ENCODE measurements around the gene KRTAP5-7.
A peak's percentile ranks its signal among the peaks of the same experiment; 100 is the strongest.
"Not testable (repeated sequence)": the region's sequence is repeated elsewhere in the genome, so short reads cannot be mapped to it uniquely, and the experiment has no call there.

Gene KRTAP5-7

DNA sequence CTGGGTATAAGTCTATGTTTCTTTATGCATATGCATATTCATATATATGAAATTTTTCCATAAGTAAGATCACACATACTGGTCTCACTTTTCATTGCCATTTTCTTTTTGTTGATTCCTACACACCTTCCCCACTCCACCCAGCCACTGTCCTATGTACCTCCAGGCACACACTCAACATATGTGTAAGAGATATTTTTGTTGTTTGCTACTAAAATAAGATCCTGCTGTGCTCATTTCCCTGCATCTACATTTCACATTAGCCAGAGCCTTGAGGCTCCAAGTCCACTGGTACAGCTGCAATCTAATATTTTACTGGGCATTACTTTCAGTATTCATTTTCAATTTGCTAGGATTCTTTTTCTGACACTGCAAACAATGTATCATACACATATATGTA, 30.2 kb downstream of the KRTAP5-7 start:
- DNase-seq (ENCODE audit: low read depth): no peak

DNA sequence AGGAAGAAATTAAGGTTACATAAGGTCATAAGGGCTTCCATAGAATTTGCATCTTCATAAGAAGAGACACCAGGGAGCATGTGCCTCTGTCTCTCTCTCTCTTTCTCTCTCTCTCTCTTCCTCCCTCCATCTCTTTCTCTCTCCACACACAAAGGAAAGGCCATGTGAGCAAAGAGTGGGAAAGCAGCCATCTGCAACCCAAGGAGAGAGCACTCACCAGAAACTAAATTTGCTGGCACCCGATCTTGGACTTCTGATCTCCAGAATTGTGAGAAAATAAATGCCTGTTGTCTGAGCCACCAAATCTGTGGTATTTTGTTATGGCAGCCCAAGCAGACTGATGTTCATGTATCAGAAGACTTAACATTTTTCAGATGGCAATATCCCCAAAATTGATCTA, 31.9 kb downstream of the KRTAP5-7 start:
- no peak for DNase-seq (ENCODE audit: low read depth)

DNA sequence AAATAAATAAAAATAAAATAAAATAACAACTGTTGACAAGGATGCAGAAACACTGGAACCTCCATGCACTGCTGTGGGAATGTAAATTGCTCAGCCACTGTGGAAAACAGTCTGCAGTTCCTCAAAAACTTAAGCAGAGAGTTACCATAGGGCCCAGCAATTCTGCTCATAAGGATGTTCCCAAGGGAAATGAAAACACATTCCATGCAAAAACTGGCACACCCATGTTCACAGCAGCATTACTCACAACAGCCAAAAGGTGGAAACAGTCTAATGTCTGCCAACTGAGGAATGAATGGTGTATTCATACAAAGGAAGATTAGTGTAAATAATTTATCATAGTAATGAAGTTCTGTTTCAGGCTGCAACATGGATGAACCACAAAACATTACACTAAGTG, 35.1 kb downstream of the KRTAP5-7 start:
- no peak for DNase-seq (ENCODE audit: low read depth)

DNA sequence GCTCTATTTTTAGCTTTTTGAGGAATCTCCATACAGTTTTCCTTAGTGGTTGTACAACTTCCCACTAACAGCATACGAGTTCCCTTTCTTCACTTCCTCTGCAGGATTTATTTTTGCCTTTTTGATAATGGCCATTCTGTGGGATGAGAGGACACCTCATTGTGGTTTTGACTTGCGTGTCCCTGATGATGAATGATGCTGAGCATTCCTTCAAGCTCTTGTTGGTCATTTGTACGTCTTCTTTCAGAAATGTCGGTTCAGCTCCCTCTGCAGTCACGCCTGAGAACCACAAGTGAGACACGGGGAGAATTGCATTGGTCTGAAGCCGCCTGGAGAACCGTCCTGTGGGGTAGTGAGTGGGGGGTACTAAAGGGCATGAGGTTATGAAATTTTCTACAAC, 36.3 kb downstream of the KRTAP5-7 start:
- peak; percentile 83 for DNase-seq (ENCODE audit: low read depth)

DNA sequence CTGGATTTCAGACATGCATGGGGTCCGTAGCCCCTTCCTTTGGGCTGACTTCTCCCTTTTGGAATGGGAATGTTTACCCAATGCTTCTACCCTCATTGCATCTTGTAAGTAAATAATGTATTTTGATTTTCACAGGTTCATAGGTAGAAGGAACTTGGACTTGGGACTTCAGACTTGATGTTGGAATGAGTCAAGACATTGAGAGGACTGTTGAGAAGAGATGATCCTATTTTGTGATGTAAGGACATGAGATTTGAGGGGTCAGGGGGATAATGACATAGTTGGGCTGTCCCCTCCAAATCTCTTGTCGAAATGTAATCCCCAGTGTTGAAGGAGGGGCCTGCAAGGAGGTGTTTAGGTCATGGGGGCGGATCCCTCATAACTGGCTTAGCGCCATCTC, 37.4 kb downstream of the KRTAP5-7 start:
- no peak for DNase-seq (ENCODE audit: low read depth)

DNA sequence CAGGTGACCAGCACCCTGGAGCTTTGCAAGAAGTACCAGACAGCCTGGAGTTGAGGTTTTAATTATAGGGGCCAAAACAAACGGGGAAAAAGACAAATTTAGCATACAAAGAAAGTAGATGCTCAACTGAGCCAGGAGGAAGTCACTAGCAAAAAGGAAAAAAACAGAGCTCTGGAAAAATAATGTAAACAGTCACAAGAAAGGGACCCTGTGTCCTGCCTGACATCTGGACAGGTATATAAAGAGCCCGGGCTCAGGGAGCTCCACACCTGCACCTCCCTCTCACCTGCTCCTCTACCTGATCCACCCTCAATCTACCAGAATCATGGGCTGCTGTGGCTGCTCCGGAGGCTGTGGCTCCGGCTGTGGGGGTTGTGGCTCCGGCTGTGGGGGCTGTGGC, 38.2 kb downstream of the KRTAP5-7 start, which contains the start of gene KRTAP5-10:
Gene KRTAP5-10 (plus strand): TSS at position 301 of the 400 bp plus-strand sequence. CDS start 25 bp downstream, at position 326.
- no peak for DNase-seq (ENCODE audit: low read depth)

DNA sequence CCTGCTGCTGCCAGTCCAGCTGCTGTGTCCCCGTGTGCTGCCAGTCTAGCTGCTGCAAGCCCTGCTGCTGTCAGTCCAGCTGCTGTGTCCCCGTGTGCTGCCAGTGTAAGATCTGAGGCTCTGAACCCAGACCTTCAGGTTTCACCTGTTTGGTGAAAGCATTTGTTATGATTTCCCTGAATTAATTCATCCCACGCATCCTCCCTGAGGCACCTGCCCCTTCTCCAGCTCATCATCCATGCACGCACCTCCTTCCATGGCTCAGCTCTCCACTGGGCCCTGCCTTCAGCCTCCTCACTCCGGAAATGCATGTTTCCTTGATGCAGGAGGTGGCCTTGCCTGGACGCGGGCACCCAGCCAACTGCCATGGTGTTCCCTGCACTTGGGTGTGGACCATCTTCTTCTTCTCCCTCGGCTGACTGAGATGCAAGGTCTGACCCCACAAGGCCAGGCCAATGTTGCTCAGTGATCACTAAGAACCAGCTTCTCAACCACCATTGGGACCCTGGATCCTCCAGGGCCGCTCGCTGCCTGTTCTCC, 39.1 kb downstream of the KRTAP5-7 start:
- DNase-seq (ENCODE audit: low read depth): no peak

DNA sequence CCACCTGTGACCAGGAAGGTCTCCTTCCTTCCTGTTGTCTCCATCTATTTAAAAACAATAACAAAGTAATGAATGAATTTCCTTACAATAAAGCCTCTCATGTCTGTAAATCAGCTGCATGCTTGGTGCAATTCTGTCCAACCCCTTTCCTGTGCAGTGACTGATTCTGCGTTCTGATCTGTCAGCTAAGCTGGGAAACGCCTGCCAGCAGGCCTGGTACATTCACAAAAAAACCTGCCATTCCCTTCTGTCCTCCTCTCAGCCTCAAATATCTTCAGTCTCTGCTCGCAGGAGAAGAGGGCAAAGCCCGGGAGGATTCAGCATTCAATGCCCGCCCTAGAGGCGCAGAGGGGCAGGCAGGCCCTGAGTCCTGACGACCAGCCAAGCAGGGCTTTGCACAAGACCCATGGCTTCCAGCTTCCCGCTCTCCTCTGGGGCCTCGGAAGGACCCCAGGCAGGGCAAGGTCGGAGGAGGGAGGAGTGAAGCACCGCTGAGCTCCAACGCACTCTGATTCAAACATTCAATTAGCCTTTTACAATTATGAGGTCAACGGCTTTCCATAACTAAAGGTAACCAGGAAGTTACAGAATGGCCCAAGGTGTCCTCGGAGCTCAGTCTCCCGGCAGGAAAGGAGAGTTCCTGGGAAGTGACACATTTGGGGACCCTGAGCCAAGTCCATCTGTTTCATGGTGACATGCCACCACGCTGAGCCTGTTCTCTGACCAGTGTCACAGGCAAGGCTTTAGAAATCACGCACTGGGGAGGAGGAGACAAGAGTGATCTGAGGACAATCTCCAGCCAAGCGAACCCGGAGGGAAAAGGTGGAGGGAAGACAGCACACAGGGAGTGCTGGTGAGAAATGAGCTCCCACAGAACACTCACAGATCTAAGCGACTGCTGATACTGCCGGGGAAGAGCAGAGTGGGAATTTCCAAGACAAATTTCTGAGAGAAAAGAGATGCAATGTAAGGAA, 39.8 kb downstream of the KRTAP5-7 start:
- not testable (repeated sequence) for DNase-seq (ENCODE audit: low read depth)

DNA sequence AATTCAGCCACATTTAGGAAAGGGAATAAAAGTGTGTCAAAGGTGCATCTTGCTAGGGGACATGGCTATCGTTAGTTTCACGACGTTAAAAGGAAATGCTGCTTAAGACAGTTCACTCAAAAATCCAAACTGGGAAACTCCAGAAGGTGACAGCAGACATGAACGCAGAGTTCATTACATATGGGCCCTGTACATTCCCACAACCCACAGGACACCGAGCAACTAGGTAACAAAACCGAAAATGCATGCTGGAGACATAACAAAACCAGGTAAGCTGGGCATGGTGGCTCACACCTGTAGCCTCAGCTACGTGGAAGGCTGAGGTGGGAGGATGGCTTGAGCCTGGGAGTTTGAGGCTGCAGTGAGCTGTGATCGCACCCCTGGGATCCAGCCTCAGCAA, 40.6 kb downstream of the KRTAP5-7 start:
- not testable (repeated sequence) for DNase-seq (ENCODE audit: low read depth)

DNA sequence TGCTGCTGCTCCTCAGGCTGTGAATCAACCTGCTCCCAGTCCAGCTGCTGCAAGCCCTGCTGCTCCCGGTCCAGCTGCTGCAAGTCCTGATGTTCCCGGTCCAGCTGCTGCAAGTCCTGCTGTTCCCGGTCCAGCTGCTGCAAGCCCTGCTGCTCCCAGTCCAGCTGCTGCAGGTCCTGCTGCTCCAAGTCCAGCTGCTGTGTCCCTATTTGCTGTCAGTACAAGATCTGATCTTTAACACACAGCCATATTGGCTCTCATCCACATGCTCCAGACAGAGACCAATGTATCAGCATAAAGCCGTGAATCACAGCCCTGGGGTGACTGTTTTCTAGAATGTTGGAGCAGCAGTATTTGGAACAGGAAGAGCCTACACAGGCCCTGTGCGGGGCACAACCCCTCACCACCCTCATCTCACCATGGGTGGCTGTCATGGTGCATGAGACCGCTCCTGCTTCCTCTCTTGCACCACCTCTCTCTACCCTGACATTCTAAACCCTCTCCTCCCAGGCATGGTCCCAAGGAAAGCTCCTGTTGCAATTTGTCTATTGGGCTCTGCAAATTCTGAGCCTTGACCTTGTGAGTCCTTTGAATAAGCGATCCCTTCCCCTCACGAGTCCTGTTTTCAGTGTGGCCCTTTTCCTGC, 41.8 kb downstream of the KRTAP5-7 start:
- DNase-seq (ENCODE audit: low read depth): no peak

DNA sequence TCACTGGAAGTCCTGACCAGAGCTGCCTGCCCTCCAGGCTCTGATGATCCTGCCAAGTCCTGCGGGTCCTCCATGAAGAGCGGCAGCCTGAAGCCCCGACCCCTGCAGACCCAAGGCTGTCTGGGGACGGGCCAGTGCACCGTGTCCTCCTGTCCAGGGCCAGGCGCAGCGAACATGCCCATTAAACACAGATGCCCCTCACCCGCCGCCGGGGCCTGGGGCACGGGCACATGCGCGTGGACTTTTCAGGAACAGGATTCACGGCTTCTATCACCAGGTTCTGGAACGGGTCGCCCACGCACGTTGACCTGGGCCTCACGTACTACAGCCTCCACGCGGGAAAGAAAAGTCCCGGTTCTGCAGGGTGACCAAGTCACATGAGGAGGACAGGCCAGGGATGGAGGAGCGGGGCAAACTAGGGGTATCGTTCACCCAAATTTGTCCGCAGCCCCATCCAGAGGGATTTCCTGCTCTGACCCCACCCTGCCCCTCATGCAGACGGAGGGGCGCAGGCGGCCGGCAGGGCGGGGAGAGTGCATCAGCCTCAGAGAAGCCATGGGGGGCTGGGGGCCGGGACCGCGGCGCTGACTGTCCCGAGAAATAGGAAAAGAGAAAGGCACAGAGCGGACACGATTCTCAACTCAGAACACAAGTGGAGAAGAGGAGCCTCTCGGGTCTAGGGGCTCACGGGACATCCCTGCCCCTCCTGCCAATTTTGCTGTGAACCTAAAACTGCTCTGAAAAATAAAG, 44.2 kb downstream of the KRTAP5-7 start:
- DNase-seq (ENCODE audit: low read depth): not testable (repeated sequence)

DNA sequence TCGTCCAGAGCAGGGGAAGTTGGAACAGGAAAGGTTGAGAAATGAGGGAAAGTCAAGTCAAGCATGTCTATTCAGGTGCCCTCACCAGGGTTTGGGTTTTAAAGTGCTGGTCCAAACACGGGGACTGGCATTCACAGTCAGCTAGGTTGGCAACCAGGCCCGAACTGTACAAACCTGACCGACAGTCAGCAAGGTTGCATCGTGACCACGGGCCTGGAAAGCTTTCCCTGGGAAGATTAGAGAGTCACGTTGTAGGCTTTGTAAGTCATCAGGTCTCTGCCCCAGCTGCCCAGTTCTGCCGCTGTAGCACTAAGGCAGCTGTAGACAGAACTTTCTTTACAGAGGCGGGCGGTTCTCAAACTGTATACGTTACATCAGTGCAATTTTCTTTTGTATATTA, 45.7 kb downstream of the KRTAP5-7 start:
- no peak for DNase-seq (ENCODE audit: low read depth)

DNA sequence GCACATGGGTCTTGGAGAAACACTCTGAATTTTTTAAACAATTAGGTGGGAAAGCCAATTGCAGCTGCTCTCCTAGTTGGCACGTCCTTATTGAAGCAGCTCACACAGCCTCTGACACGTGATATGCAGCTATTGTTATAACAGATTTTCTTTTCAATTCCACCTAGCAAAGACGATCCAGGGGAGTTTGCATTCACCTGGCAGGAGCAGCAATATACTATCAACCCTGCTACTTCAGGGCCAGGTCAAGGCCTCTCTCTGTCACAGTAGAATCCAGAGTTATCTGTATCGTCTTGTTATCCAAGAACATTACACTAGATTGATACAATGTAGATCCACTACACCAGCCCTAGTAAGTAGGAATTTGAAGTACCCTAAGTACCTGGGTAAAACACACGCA, 47.4 kb downstream of the KRTAP5-7 start:
- DNase-seq (ENCODE audit: low read depth): no peak

DNA sequence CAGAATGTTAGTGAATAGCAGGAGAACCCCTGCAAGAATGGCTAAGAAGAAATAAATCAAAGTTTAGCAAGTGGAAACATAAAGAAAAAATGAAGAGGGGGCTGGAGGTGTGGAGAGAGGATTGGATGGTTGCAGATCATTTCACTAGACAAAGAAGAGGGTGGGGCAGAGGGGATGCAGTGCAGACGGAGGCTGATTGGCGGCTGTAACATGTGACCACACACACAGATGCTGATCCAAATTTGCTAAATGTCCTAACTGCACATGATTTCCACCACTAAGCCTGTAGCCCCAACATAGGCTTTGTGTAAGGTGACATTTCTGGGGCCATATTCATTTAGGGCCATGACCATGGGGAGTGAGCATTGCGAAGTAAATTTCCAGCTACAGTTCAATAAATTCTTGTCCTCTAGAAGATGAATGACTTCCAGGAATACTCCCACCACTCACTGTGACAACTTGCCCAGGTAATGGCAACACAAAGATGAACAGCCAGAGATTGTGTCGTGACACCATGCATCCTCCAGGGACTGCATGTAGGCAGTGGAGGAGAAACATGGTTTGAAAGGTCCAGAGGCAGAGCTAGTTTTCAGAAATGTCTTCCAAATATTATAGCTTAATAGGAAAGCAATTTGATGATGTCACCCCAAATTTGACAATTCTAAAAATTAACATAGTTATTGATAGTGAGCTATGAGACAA, 48.8 kb downstream of the KRTAP5-7 start:
- DNase-seq (ENCODE audit: low read depth): no peak

DNA sequence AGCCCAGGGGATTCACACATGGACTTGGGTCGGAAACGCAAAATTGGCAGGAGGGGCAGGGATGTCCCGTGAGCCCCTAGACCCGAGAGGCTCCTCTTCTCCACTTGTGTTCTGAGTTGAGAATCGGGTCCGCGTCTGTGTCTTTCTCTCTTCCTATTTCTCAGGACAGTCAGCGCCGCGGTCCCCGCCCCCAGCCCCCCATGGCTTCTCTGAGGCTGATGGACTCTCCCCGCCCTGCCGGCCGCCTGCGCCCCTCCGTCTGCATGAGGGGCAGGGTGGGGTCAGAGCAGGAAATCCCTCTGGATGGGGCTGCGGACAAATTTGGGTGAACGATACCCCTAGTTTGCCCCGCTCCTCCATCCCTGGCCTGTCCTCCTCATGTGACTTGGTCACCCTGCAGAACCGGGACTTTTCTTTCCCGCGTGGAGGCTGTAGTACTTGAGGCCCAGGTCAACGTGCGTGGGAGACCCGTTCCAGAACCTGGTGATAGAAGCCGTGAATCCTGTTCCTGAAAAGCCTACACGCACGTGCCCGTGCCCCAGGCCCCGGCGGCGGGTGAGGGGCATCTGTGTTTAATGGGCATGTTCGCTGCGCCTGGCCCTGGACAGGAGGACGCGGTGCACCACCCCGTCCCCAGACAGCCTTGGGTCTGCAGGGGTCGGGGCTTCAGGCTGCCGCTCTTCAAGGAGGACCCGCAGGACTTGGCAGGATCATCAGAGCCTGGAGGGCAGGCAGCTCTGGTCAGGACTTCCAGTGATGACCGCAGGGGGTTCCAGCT, 49.8 kb downstream of the KRTAP5-7 start:
- not testable (repeated sequence) for DNase-seq (ENCODE audit: low read depth)

DNA sequence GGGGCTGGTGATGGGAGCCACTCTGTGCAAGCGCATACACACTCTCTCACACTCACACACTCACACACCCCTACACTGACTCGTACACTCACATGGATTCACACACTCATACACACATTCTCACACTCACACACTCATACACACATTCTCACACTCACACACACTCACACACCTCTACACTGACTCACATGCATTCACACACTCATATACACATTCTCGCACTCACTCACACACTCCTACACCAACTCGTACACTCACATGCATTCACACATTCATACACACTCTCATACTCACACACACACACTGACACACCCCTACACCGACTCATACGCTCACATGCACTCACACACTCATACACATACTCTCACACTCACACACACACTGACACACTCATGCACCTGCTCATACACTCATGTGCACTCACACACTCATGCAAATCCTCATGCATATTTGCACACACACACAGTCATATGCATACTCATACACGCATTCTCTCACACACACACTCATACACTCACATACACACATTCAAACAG, 50.5 kb downstream of the KRTAP5-7 start:
- no peak for DNase-seq (ENCODE audit: low read depth)

Data from iris pigment epithelial cell (primary cell).